CD14-positive monocyte (primary cell): Measurements from ENCODE around the gene CLTC. TPM values are rescaled to one million over a fixed set of nuclear protein-coding genes. Genes with fewer than 3 reads are reported as not detected.
A peak's percentile ranks its signal among the peaks of the same experiment; 100 is the strongest.

Experiments used
- DNase-seq, 3 donors: peaks; one replicate each; pipeline ENCODE4 v3.0.0-alpha.2; 2011 to 2022
- H2AFZ ChIP-seq: 2 replicates; pipeline ENCODE4 v1.6.0; 2012; ENCODE audit warnings: mild to moderate bottlenecking, low read depth, low read length, inconsistent platforms; ENCODE audit not compliant: insufficient read depth, poor library complexity, severe bottlenecking
- H3K27ac ChIP-seq, 2 donors: 1 replicate in 1 of 2; 2 replicates in 1 of 2; pipeline ENCODE4 v1.5.1; 2012 to 2013; ENCODE audit warnings: low read length in 2 of 2, control low read depth in 1 of 2, inconsistent platforms in 1 of 2, low read depth in 1 of 2, mild to moderate bottlenecking in 1 of 2
- H3K27me3 ChIP-seq, 2 donors: one replicate each; pipeline versions ENCODE4 v1.6.0 to v1.6.1; 2011 to 2013; ENCODE audit warnings: low read length in 2 of 2; ENCODE audit not compliant: control insufficient read depth in 2 of 2, insufficient read depth in 2 of 2
- H3K36me3 ChIP-seq, 2 donors: replicated peaks in 1 of 2; 1 replicate in 1 of 2; 2 replicates in 1 of 2; pipeline versions ENCODE4 v1.5.1 to v1.6.1; 2012 to 2013; ENCODE audit warnings: low read length in 2 of 2, control low read depth in 1 of 2, inconsistent platforms in 1 of 2, mild to moderate bottlenecking in 1 of 2; ENCODE audit not compliant: insufficient read depth in 2 of 2, control insufficient read depth in 1 of 2
- H3K4me1 ChIP-seq, 2 donors: 1 replicate in 1 of 2; 2 replicates in 1 of 2; pipeline versions ENCODE4 v1.5.1 to v1.6.1; 2012 to 2013; ENCODE audit warnings: low read length in 2 of 2, control low read depth in 1 of 2, inconsistent platforms in 1 of 2, mild to moderate bottlenecking in 1 of 2, moderate library complexity in 1 of 2; ENCODE audit not compliant: insufficient read depth in 2 of 2, control insufficient read depth in 1 of 2
- H3K4me2 ChIP-seq: replicated peaks from 2 replicates; pipeline ENCODE3; 2012; ENCODE audit warnings: low read length, moderate library complexity, mild to moderate bottlenecking; ENCODE audit not compliant: poor library complexity, severe bottlenecking; ENCODE audit errors: extremely low read depth
- H3K4me3 ChIP-seq, 3 experiments: fragments of 200-600 bp in 1 of 3; sonication (generic) in 1 of 3; replicated peaks in 1 of 3; 1 replicate in 2 of 3; 2 replicates in 1 of 3; pipeline ENCODE4 v1.5.1; 2011 to 2013; ENCODE audit warnings: low read length in 3 of 3, mild to moderate bottlenecking in 3 of 3, control low read depth in 2 of 3, low read depth in 2 of 3, inconsistent platforms in 1 of 3, moderate library complexity in 1 of 3
- H3K79me2 ChIP-seq: 2 replicates; pipeline ENCODE4 v1.6.0; 2012; ENCODE audit warnings: mild to moderate bottlenecking, control low read depth, inconsistent platforms, low read length, moderate library complexity; ENCODE audit not compliant: insufficient read depth
- H3K9ac ChIP-seq: 2 replicates; pipeline ENCODE4 v1.6.0; 2017; ENCODE audit warnings: low read length, mild to moderate bottlenecking; ENCODE audit not compliant: insufficient read depth, poor library complexity, severe bottlenecking
- H3K9me3 ChIP-seq, 2 donors: replicated peaks in 1 of 2; 1 replicate in 1 of 2; 2 replicates in 1 of 2; pipeline versions ENCODE4 v1.5.1 to v1.6.1; 2012 to 2013; ENCODE audit warnings: low read length in 2 of 2, control low read depth in 1 of 2; ENCODE audit not compliant: control insufficient read depth in 1 of 2, insufficient read depth in 1 of 2
- H4K20me1 ChIP-seq: 2 replicates; pipeline ENCODE4 v1.6.0; 2012; ENCODE audit warnings: mild to moderate bottlenecking, low read length, control low read depth, moderate library complexity; ENCODE audit not compliant: insufficient read depth
- H3K27ac Mint-ChIP-seq, 7 donors: one replicate each; pipeline ENCODE4 v1.8.0; 2020; ENCODE audit warnings: mild to moderate bottlenecking in 7 of 7, mixed read lengths in 7 of 7, moderate library complexity in 6 of 7, inconsistent platforms in 2 of 7
- H3K27me3 Mint-ChIP-seq, 3 donors: one replicate each; pipeline ENCODE4 v1.8.0; 2021 to 2022; ENCODE audit warnings: low read depth in 3 of 3, mild to moderate bottlenecking in 3 of 3, mixed read lengths in 3 of 3, moderate library complexity in 3 of 3, inconsistent platforms in 1 of 3
- H3K36me3 Mint-ChIP-seq, 2 donors: one replicate each; pipeline ENCODE4 v1.8.0; 2020; ENCODE audit warnings: mixed read lengths in 2 of 2, inconsistent platforms in 1 of 2, mild to moderate bottlenecking in 1 of 2
- H3K4me1 Mint-ChIP-seq: one replicate; pipeline ENCODE4 v1.8.0; 2020; ENCODE audit warnings: mild to moderate bottlenecking, mixed read lengths
- H3K4me3 Mint-ChIP-seq, 2 donors: one replicate each; pipeline ENCODE4 v1.8.0; 2020; ENCODE audit warnings: mild to moderate bottlenecking in 2 of 2, mixed read lengths in 2 of 2, moderate library complexity in 1 of 2
- H3K9me3 Mint-ChIP-seq, 7 donors: one replicate each; pipeline ENCODE4 v1.8.0; 2020 to 2022; ENCODE audit warnings: mixed read lengths in 7 of 7, mild to moderate bottlenecking in 6 of 7, moderate library complexity in 6 of 7, inconsistent platforms in 2 of 7
- CTCF ChIP-seq: fragments of 200-600 bp; IDR thresholded peaks from one replicate; pipeline ENCODE4 v1.8.0; 2022; ENCODE audit warnings: antibody characterized with exemption, mild to moderate bottlenecking
- WGBS: methylation state at CpG from one replicate; pipeline ENCODE4 v1.1.5; 2013; ENCODE audit warnings: missing lambda C conversion rate; ENCODE audit not compliant: insufficient coverage; 5-methylcytosine and 5-hydroxymethylcytosine counted together
- intact Hi-C, 2 donors: fragments of 100-400 bp; cut with micrococcal nuclease; formaldehyde crosslinking; loops; one replicate each; pipeline versions ENCODE4 v1.15.0 to v1.15.1; 2023
- polyA plus RNA-seq, 3 donors: library from polyadenylated mRNA; depleted of rRNA in 1 of 3; unstranded in 2 of 3; stranded (reverse) in 1 of 3; fragments of 300-500 nt in 2 of 3; fragments of >200 nt in 1 of 3; fragmentation: Illumina TruSeq in 2 of 3; gene quantifications; 1 replicate in 2 of 3; 2 replicates in 1 of 3; pipeline ENCODE4 v1.2.3, GENCODE V29; 2012 to 2021

CLTC gene
- polyA plus RNA-seq, 3 donors = 63.3 to 102 (median 65.1) TPM

DNA sequence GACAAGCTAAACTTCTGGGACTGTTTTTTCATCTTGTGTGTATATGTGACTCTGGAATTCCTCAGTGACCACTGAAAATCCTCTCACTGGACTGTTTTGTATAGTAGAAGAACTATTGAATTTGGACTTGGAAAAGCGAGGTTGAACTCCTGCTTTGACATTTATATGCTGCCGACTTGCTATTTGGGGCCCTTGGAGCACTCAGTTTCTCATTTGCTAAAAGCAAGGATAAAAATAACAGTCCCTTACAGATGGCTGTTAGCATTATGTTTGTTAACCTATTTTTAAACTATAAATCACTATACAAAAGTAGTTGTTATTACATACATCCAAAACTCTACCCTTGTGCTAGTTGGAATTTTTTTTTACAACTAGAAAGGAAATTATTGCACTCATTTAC lies 96.7 kb downstream of the CLTC start:
- Histone ChIP-seq H3K4me1 (peaks cover 26 to 44% of the 10 kb centered on the region in 2 donors), H2AFZ (no peak overlapping the region), H3K9ac (no peak overlapping the region), H3K4me2 (no peak overlapping the region), H4K20me1 (peaks cover 91% of the 10 kb centered on the region), H3K27ac (peak overlapping the region in 1 of 2 donors; percentile 65), H3K4me3 (no peak overlapping the region), H3K36me3 (peaks cover 12 to 32% of the 10 kb centered on the region in 2 donors), H3K9me3 (no peaks in the 10 kb centered on the region), H3K79me2 (peaks cover 100% of the 10 kb centered on the region), H3K27me3 (no peaks in the 10 kb centered on the region)
- no peak for TF ChIP-seq CTCF
- intact Hi-C loops = no loop called here
- no CpG with 5 or more reads among the region's 2 CpGs for WGBS
- peaks cover 55% of the 10 kb centered on the region for H3K4me1 Mint-ChIP-seq
- no peak overlapping the region for H3K4me3 Mint-ChIP-seq
- H3K27me3 Mint-ChIP-seq = peaks cover 0 to 2% (median 0%) of the 10 kb centered on the region in 3 donors
- H3K9me3 Mint-ChIP-seq = no peaks in the 10 kb centered on the region
- H3K27ac Mint-ChIP-seq = peak overlapping the region in 1 of 7 donors; percentile 57
- DNase-seq = no peak
- peaks cover 30 to 54% of the 10 kb centered on the region in 2 donors for H3K36me3 Mint-ChIP-seq

GRCh38 chr17:59719526-59719925 lies 99.8 kb downstream of the CLTC start:
- peaks cover 28 to 48% of the 10 kb centered on the region in 2 donors for H3K36me3 Mint-ChIP-seq
- H3K4me1 Mint-ChIP-seq = peaks cover 69% of the 10 kb centered on the region
- peaks cover 42 to 46% of the 10 kb centered on the region in 2 donors for H3K4me1 ChIP-seq
- no peak overlapping the region for H2AFZ ChIP-seq
- H3K9me3 ChIP-seq = no peaks in the 10 kb centered on the region
- H3K27ac Mint-ChIP-seq = no peak overlapping the region
- no peak for DNase-seq
- no peaks in the 10 kb centered on the region for H3K27me3 ChIP-seq
- H3K9me3 Mint-ChIP-seq = no peaks in the 10 kb centered on the region
- H3K4me3 Mint-ChIP-seq = no peak overlapping the region
- H3K27ac ChIP-seq = peak overlapping the region in 1 of 2 donors; percentile 63
- peaks cover 0 to 2% (median 0%) of the 10 kb centered on the region in 3 donors for H3K27me3 Mint-ChIP-seq
- H3K4me2 ChIP-seq = no peak overlapping the region
- H4K20me1 ChIP-seq = peaks cover 66% of the 10 kb centered on the region
- intact Hi-C loops = no loop called here
- TF ChIP-seq CTCF = no peak
- peaks cover 100% of the 10 kb centered on the region for H3K79me2 ChIP-seq
- no peak overlapping the region for H3K9ac ChIP-seq
- peaks cover 12 to 32% of the 10 kb centered on the region in 2 donors for H3K36me3 ChIP-seq
- no peak overlapping the region for H3K4me3 ChIP-seq
